Measurements from ENCODE around the gene RAB18. TPM values are rescaled to one million over a fixed set of nuclear protein-coding genes. Genes with fewer than 3 reads are reported as not detected.
"Not testable (repeated sequence)": the region's sequence is repeated elsewhere in the genome, so short reads cannot be mapped to it uniquely, and the experiment has no call there.

RAB18 gene
- total RNA-seq, 1 donor from 2014 or later = 162 TPM

DNA sequence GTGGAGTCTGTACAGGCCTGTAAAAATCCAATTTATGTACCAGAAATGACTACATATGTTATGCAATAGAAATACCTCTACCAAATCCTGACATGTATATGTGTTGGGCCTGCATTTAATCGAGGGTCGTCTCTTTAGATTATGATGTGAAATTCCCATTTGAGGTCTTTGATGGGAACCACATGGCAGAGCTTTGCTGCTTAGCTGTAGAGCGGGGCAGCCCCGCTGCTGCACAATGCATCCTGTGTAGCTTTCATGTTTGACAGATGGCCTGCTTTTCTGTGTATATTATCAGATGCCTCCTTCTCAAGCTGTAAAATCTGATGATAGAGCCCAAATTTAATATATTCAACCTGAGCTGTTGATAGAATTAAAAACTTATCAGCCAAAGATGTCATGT, 65.8 kb downstream of the RAB18 start:
- Histone ChIP-seq H3K4me1 (ENCODE audit: insufficient read depth, low read length) (no peaks in the 10 kb centered on the region), H3K9ac (ENCODE audit: low read length) (no peak overlapping the region), H3K4me2 (ENCODE audit: low read length) (no peak overlapping the region), H3K79me2 (ENCODE audit: insufficient read depth, low read length) (no peaks in the 10 kb centered on the region), H3K4me3 (ENCODE audit: insufficient read depth, low read depth, low read length) (no peak overlapping the region), H4K20me1 (ENCODE audit: insufficient read depth, low read length) (no peaks in the 10 kb centered on the region), H3K36me3 (ENCODE audit: insufficient read depth, low read length) (no peaks in the 10 kb centered on the region), H3K27me3 (ENCODE audit: insufficient read depth, low read length) (no peaks in the 10 kb centered on the region), H3K27ac (ENCODE audit: low read depth, low read length) (no peak overlapping the region), H2AFZ (ENCODE audit: low read depth, low read length) (no peak overlapping the region), H3K9me3 (ENCODE audit: insufficient read depth, low read depth, low read length) (no peaks in the 10 kb centered on the region)
- H3K4me1 Mint-ChIP-seq (ENCODE audit: low read depth, unreplicated experiment) = peaks cover under 1% of the 10 kb centered on the region
- no peak for TF ChIP-seq EZH2 (IDR thresholded peaks at IDR 0.05; ENCODE audit: insufficient read depth, low read length)
- TF ChIP-seq, protein P1, sequence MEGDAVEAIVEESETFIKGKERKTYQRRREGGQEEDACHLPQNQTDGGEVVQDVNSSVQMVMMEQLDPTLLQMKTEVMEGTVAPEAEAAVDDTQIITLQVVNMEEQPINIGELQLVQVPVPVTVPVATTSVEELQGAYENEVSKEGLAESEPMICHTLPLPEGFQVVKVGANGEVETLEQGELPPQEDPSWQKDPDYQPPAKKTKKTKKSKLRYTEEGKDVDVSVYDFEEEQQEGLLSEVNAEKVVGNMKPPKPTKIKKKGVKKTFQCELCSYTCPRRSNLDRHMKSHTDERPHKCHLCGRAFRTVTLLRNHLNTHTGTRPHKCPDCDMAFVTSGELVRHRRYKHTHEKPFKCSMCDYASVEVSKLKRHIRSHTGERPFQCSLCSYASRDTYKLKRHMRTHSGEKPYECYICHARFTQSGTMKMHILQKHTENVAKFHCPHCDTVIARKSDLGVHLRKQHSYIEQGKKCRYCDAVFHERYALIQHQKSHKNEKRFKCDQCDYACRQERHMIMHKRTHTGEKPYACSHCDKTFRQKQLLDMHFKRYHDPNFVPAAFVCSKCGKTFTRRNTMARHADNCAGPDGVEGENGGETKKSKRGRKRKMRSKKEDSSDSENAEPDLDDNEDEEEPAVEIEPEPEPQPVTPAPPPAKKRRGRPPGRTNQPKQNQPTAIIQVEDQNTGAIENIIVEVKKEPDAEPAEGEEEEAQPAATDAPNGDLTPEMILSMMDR (IDR thresholded peaks at IDR 0.05; ENCODE audit: insufficient read depth, low read depth, low read length) = no peak
- H3K9me3 Mint-ChIP-seq (ENCODE audit: unreplicated experiment) = peaks cover 2% of the 10 kb centered on the region
- no peak overlapping the region for H3K4me3 Mint-ChIP-seq (ENCODE audit: unreplicated experiment)
- peaks cover 14% of the 10 kb centered on the region for H3K36me3 Mint-ChIP-seq (ENCODE audit: low read depth, unreplicated experiment)
- FAIRE-seq (no peak), DNase-seq (ENCODE audit: low read depth) (no peak)
- H3K27ac Mint-ChIP-seq (ENCODE audit: unreplicated experiment) = no peak overlapping the region
- no peaks in the 10 kb centered on the region for H3K27me3 Mint-ChIP-seq (ENCODE audit: low read depth, unreplicated experiment)

DNA sequence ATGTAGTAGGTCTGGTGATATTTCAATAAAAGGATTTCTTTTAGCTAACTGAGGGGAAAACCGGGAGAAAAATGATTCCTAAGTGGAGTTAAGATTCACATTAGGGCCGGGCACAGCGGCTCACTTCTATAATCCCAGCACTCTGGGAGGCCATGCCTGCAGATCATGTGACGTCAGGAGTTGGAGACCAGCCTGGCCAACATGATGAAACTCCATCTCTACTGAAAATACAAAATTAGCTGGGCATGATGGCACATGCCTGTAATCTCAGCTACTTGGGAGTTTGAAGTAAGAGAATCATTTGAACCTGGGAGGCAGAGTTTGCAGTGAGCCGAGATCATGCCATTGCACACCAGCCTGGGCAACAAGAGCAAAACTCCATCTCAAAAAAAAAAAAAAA, 72.9 kb downstream of the RAB18 start:
- DNase-seq (ENCODE audit: low read depth); H3K36me3 ChIP-seq (ENCODE audit: insufficient read depth, low read length); H3K27ac ChIP-seq (ENCODE audit: low read depth, low read length); H3K79me2 ChIP-seq (ENCODE audit: insufficient read depth, low read length); H3K9ac ChIP-seq (ENCODE audit: low read length); H4K20me1 ChIP-seq (ENCODE audit: insufficient read depth, low read length); H3K9me3 Mint-ChIP-seq (ENCODE audit: unreplicated experiment); H3K27me3 ChIP-seq (ENCODE audit: insufficient read depth, low read length); H3K27me3 Mint-ChIP-seq (ENCODE audit: low read depth, unreplicated experiment); H3K4me3 Mint-ChIP-seq (ENCODE audit: unreplicated experiment); H3K9me3 ChIP-seq (ENCODE audit: insufficient read depth, low read depth, low read length); H3K36me3 Mint-ChIP-seq (ENCODE audit: low read depth, unreplicated experiment); FAIRE-seq; H2AFZ ChIP-seq (ENCODE audit: low read depth, low read length); H3K4me2 ChIP-seq (ENCODE audit: low read length); H3K4me1 Mint-ChIP-seq (ENCODE audit: low read depth, unreplicated experiment); H3K4me1 ChIP-seq (ENCODE audit: insufficient read depth, low read length); H3K27ac Mint-ChIP-seq (ENCODE audit: unreplicated experiment); H3K4me3 ChIP-seq (ENCODE audit: insufficient read depth, low read depth, low read length): not testable (repeated sequence)

DNA sequence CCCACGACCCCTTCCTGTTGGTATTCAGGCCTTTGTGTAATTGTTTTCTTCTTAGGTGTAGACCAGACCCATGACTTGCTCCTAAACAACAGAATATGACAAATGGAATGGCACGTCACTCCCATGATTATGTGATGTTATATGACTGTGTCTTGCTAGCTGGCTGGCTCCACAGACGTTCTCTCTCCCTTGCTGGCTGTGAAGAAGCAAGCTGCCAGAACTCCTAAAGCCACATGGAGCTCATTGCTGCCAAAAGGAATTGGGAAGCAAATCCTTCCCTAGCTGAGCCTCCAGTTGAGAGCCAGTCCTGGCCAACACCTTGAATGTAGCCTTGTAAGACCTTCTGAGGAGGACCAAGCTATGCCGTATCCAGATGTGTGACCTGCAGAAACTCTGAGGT, 74.2 kb downstream of the RAB18 start:
- H2AFZ ChIP-seq (ENCODE audit: low read depth, low read length) = no peak overlapping the region
- no peak overlapping the region for H3K4me3 ChIP-seq (ENCODE audit: insufficient read depth, low read depth, low read length)
- H3K9ac ChIP-seq (ENCODE audit: low read length) = no peak overlapping the region
- no peak overlapping the region for H3K27ac ChIP-seq (ENCODE audit: low read depth, low read length)
- H3K4me1 Mint-ChIP-seq (ENCODE audit: low read depth, unreplicated experiment) = no peaks in the 10 kb centered on the region
- no peak overlapping the region for H3K4me3 Mint-ChIP-seq (ENCODE audit: unreplicated experiment)
- H3K4me1 ChIP-seq (ENCODE audit: insufficient read depth, low read length) = no peaks in the 10 kb centered on the region
- H3K79me2 ChIP-seq (ENCODE audit: insufficient read depth, low read length) = no peaks in the 10 kb centered on the region
- no peak overlapping the region for H3K27ac Mint-ChIP-seq (ENCODE audit: unreplicated experiment)
- peaks cover 2% of the 10 kb centered on the region for H3K27me3 Mint-ChIP-seq (ENCODE audit: low read depth, unreplicated experiment)
- H3K27me3 ChIP-seq (ENCODE audit: insufficient read depth, low read length) = no peaks in the 10 kb centered on the region
- H3K9me3 Mint-ChIP-seq (ENCODE audit: unreplicated experiment) = peaks cover 3% of the 10 kb centered on the region
- H3K36me3 Mint-ChIP-seq (ENCODE audit: low read depth, unreplicated experiment) = peaks cover 8% of the 10 kb centered on the region
- H3K36me3 ChIP-seq (ENCODE audit: insufficient read depth, low read length) = no peaks in the 10 kb centered on the region
- DNase-seq (ENCODE audit: low read depth) (no peak), FAIRE-seq (no peak)
- H4K20me1 ChIP-seq (ENCODE audit: insufficient read depth, low read length) = no peaks in the 10 kb centered on the region
- no peak overlapping the region for H3K4me2 ChIP-seq (ENCODE audit: low read length)
- H3K9me3 ChIP-seq (ENCODE audit: insufficient read depth, low read depth, low read length) = no peaks in the 10 kb centered on the region
- no peak for TF ChIP-seq EZH2 (IDR thresholded peaks at IDR 0.05; ENCODE audit: insufficient read depth, low read length)
- TF ChIP-seq, protein P1 (IDR thresholded peaks at IDR 0.05; ENCODE audit: insufficient read depth, low read depth, low read length) = no peak

Data from astrocyte (in vitro differentiated cells and primary cell).